GM12872 (cell line): ENCODE results near the gene ZSWIM5.

Experiments used
- CTCF ChIP-seq: IDR thresholded peaks from 3 replicates; pipeline ENCODE4 v1.5.1; 2011; ENCODE audit warnings: low read depth, mild to moderate bottlenecking, low read length, moderate library complexity; ENCODE audit not compliant: insufficient read depth

The ZSWIM5 gene

GRCh38 chr1:45007311-45007710 lies 199.1 kb downstream of the ZSWIM5 start:
- no peak for TF ChIP-seq CTCF

GRCh38 chr1:45005761-45006160 lies 200.6 kb downstream of the ZSWIM5 start:
- TF ChIP-seq CTCF: no peak

GRCh38 chr1:45004281-45004920 lies 202.0 kb downstream of the ZSWIM5 start:
- TF ChIP-seq CTCF: no peak

GRCh38 chr1:45003741-45004140 lies 202.7 kb downstream of the ZSWIM5 start:
- TF ChIP-seq CTCF: no peak

- no peak for TF ChIP-seq CTCF
Observed at GRCh38 chr1:45002650-45003645, 203.5 kb downstream of the ZSWIM5 start.

GRCh38 chr1:45001011-45001481 lies 205.4 kb downstream of the ZSWIM5 start:
- no peak for TF ChIP-seq CTCF

- TF ChIP-seq CTCF: no peak
Observed at GRCh38 chr1:44999232-44999631, 207.2 kb downstream of the ZSWIM5 start.
